ENCODE results near the gene COG3.

GRCh38 chr13:45522571-45522970, 57.8 kb downstream of the COG3 start:
- TF ChIP-seq, protein P1, sequence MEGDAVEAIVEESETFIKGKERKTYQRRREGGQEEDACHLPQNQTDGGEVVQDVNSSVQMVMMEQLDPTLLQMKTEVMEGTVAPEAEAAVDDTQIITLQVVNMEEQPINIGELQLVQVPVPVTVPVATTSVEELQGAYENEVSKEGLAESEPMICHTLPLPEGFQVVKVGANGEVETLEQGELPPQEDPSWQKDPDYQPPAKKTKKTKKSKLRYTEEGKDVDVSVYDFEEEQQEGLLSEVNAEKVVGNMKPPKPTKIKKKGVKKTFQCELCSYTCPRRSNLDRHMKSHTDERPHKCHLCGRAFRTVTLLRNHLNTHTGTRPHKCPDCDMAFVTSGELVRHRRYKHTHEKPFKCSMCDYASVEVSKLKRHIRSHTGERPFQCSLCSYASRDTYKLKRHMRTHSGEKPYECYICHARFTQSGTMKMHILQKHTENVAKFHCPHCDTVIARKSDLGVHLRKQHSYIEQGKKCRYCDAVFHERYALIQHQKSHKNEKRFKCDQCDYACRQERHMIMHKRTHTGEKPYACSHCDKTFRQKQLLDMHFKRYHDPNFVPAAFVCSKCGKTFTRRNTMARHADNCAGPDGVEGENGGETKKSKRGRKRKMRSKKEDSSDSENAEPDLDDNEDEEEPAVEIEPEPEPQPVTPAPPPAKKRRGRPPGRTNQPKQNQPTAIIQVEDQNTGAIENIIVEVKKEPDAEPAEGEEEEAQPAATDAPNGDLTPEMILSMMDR (IDR thresholded peaks at IDR 0.05; ENCODE audit: insufficient read depth, low read length, poor library complexity, severe bottlenecking), result no peak
- TF ChIP-seq EZH2phosphoT487 (conservative IDR thresholded peaks at IDR 0.05; ENCODE audit: low read length), result no peak

Data from SU-DHL-6 (cell line).